Psoas muscle (tissue), 8 donors: ENCODE measurements around the gene ZNF175. TPM values are rescaled to one million over a fixed set of nuclear protein-coding genes. Genes with fewer than 3 reads are reported as not detected.

ENCODE experiments used
- ATAC-seq, 4 donors: fragments of 200-7000 bp; cut with Tn5 transposase; one replicate each; pipeline ENCODE4 v1.9.1; 2020; ENCODE audit warnings: moderate library complexity in 3 of 4, mild to moderate bottlenecking in 2 of 4
- DNase-seq, 2 donors: peaks; one replicate each; pipeline ENCODE4 v3.0.0-alpha.2; 2020
- H3K27ac ChIP-seq: fragments of 200-600 bp; one replicate; pipeline ENCODE4 v1.8.0; 2022
- H3K27me3 ChIP-seq, 3 donors: fragments of 200-600 bp in 1 of 3; one replicate each; pipeline versions ENCODE4 v1.6.1 to v1.8.0; 2013 to 2022; ENCODE audit warnings: low read length in 2 of 3, mild to moderate bottlenecking in 2 of 3, moderate library complexity in 1 of 3; ENCODE audit not compliant: insufficient read depth in 3 of 3
- H3K36me3 ChIP-seq, 2 donors: fragments of 200-600 bp in 1 of 2; one replicate each; pipeline versions ENCODE4 v1.6.1 to v1.8.0; 2013 to 2022; ENCODE audit warnings: low read depth in 1 of 2, mild to moderate bottlenecking in 1 of 2, moderate library complexity in 1 of 2; ENCODE audit not compliant: insufficient read depth in 1 of 2
- H3K4me1 ChIP-seq: fragments of 200-600 bp; one replicate; pipeline ENCODE4 v1.8.0; 2022
- H3K4me3 ChIP-seq: fragments of 200-600 bp; one replicate; pipeline ENCODE4 v1.8.0; 2022; ENCODE audit warnings: mild to moderate bottlenecking
- H3K9me3 ChIP-seq: fragments of 200-600 bp; one replicate; pipeline ENCODE4 v1.8.0; 2022
- CTCF ChIP-seq: fragments of 200-600 bp; IDR thresholded peaks from one replicate; pipeline ENCODE4 v1.8.0; 2022; ENCODE audit warnings: antibody characterized with exemption
- WGBS, 3 donors: extraction: QIAGEN DNeasy Blood & Tissue Kit; methylation state at CpG; one replicate each; pipeline versions ENCODE4 v1.1.6 to v1.1.7; 2013; 5-methylcytosine and 5-hydroxymethylcytosine counted together
- intact Hi-C, 2 donors: fragments of 100-400 bp; cut with DNase I; formaldehyde crosslinking; loops; one replicate each; pipeline versions ENCODE4 v1.11.0 to v1.14.2; 2022
- polyA plus RNA-seq, 3 donors: library from polyadenylated mRNA; stranded (reverse); fragments of 200-250 nt; gene quantifications; one replicate each; pipeline ENCODE4 v1.2.3, GENCODE V29; 2013
- total RNA-seq, 4 donors: library from RNA; stranded (reverse); fragmentation: NEBNext Ultra II Directional in 2 of 4; extraction: Animal tissue kit (Norgen Biotek cat#: 25700) in 2 of 4; gene quantifications; one replicate each; pipeline versions ENCODE4 v1.2.1 to v1.2.4, GENCODE V29; 2021 to 2023
- donor health status: healthy with polysubstance abuse.
- donor health status: DM: no; HTN: no; CAD: no; lungs with moderate emphysema.
- donor health status: Bipolar disorder and iron deficiency.
- donor health status: healthy.
- donor health status: DM: yes; HTN: yes; CAD: no.
- donor health status: DM: no; HTN: no; CAD: no.
- donor health status: DM: no; HTN: no; CAD: no.
- donor health status: DM: yes; HTN: yes; CAD: no.

The ZNF175 gene
- total and polyA plus RNA-seq, 7 donors: 2.3 to 8.9 (median 5.0) TPM

- ATAC-seq: no peak
- 78 to 87% (median 82%) methylated on average over 5 of the region's 5 CpGs for WGBS, 3 donors
- no peaks in the 10 kb centered on the region for H3K9me3 ChIP-seq
- intact Hi-C loops: no loop called here
- H3K4me3 ChIP-seq: no peak overlapping the region
- no peak for DNase-seq
- H3K27me3 ChIP-seq: peaks cover 0 to 7% (median 6%) of the 10 kb centered on the region in 3 donors
- H3K4me1 ChIP-seq: no peaks in the 10 kb centered on the region
- TF ChIP-seq CTCF: no peak
- no peak overlapping the region for H3K27ac ChIP-seq
- no peaks in the 10 kb centered on the region for H3K36me3 ChIP-seq
These were observed 22.9 kb upstream of the ZNF175 start for GRCh38 chr19:51548213-51548651.

- no peak overlapping the region for H3K27ac ChIP-seq
- no peak for TF ChIP-seq CTCF
- no peaks in the 10 kb centered on the region for H3K36me3 ChIP-seq
- peaks cover 0 to 9% (median 7%) of the 10 kb centered on the region in 3 donors for H3K27me3 ChIP-seq
- intact Hi-C loops: no loop called here
- H3K9me3 ChIP-seq: no peaks in the 10 kb centered on the region
- no peak overlapping the region for H3K4me3 ChIP-seq
- no peaks in the 10 kb centered on the region for H3K4me1 ChIP-seq
- 62 to 68% (median 64%) methylated on average over 4 of the region's 4 CpGs for WGBS, 3 donors
- DNase-seq: no peak
- ATAC-seq: no peak
These were observed 22.2 kb upstream of the ZNF175 start for GRCh38 chr19:51548891-51549305.

- Histone ChIP-seq H3K4me3 (no peak overlapping the region), H3K4me1 (no peaks in the 10 kb centered on the region), H3K27me3 (peaks cover 0 to 9% (median 3%) of the 10 kb centered on the region in 3 donors), H3K27ac (no peak overlapping the region), H3K9me3 (no peaks in the 10 kb centered on the region), H3K36me3 (no peaks in the 10 kb centered on the region)
- TF ChIP-seq CTCF: no peak
- no peak for DNase-seq
- no peak for ATAC-seq
- intact Hi-C loops: no loop called here
- WGBS, 3 donors: 57 to 64% (median 63%) methylated on average over 8 of the region's 8 CpGs
These were observed 21.4 kb upstream of the ZNF175 start for GRCh38 chr19:51549533-51550324.

- ATAC-seq: no peak
- intact Hi-C loops: no loop called here
- WGBS, 3 donors: 72 to 77% (median 74%) methylated on average over 20 of the region's 20 CpGs
These were observed 20.0 kb upstream of the ZNF175 start for GRCh38 chr19:51550848-51551672.

More at GRCh38 chr19:51550848-51551672, 20.0 kb upstream of the ZNF175 start:
- no peaks in the 10 kb centered on the region for H3K4me1 ChIP-seq
- no peak for DNase-seq
- no peaks in the 10 kb centered on the region for H3K36me3 ChIP-seq
- peaks cover 0 to 11% (median 3%) of the 10 kb centered on the region in 3 donors for H3K27me3 ChIP-seq
- TF ChIP-seq CTCF: no peak
- H3K9me3 ChIP-seq: no peaks in the 10 kb centered on the region
- H3K4me3 ChIP-seq: no peak overlapping the region
- H3K27ac ChIP-seq: no peak overlapping the region
